ENCODE results near the gene IQSEC1.

DNA sequence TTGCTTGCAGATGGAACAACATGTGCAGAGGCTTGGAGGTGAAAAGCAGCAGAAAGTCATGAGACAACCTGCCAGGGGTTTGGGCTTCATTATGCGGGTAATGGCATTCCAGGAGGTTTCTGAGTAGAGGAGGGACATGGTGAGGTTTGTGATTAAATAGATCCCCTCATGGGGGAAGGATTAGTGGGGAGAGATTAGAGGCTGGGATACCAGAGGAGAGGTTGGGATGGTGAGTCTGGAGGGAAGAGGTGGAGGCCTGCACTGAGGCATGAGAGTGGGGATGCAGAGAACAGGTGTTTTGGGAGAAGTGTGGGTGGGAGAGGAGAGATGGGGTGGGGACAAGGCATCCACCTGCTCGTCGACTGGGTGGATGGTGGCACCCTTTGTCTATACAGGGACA is 6.8 kb upstream of the IQSEC1 start:
- TF ChIP-seq EP300 (IDR thresholded peaks at IDR 0.05) (no peak), POLR2A (IDR thresholded peaks at IDR 0.05; ENCODE audit: low read depth) (no peak), POLR2AphosphoS5 (IDR thresholded peaks at IDR 0.05) (no peak)
- TF ChIP-seq, protein P1, sequence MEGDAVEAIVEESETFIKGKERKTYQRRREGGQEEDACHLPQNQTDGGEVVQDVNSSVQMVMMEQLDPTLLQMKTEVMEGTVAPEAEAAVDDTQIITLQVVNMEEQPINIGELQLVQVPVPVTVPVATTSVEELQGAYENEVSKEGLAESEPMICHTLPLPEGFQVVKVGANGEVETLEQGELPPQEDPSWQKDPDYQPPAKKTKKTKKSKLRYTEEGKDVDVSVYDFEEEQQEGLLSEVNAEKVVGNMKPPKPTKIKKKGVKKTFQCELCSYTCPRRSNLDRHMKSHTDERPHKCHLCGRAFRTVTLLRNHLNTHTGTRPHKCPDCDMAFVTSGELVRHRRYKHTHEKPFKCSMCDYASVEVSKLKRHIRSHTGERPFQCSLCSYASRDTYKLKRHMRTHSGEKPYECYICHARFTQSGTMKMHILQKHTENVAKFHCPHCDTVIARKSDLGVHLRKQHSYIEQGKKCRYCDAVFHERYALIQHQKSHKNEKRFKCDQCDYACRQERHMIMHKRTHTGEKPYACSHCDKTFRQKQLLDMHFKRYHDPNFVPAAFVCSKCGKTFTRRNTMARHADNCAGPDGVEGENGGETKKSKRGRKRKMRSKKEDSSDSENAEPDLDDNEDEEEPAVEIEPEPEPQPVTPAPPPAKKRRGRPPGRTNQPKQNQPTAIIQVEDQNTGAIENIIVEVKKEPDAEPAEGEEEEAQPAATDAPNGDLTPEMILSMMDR (IDR thresholded peaks at IDR 0.05): no peak
